HEK293 (cell line): ENCODE measurements around the gene DRC3.

Experiments
- CTCF ChIA-PET: fragments of 350-600 bp; formaldehyde crosslinking; extraction: SDS; loops from one replicate; lab custom pipeline; 2021; ENCODE audit warnings: antibody characterized with exemption; lab: Yijun Ruan, JAX
- POLR2A ChIA-PET: fragments of 300-600 bp; formaldehyde crosslinking; extraction: SDS; loops from one replicate; lab custom pipeline; 2020; ENCODE audit warnings: antibody characterized with exemption, inconsistent platforms; lab: Yijun Ruan, JAX
- H3K27ac ChIP-seq: fragments of 200-500 bp; sonication (Bioruptor generic); 2 replicates; pipeline ENCODE4 v1.5.1; 2014; ENCODE audit warnings: low read depth, low read length, control low read depth, inconsistent platforms; ENCODE audit errors: extremely low read depth
- H3K36me3 ChIP-seq, 2 experiments: fragments of 200-500 bp in 1 of 2; sonication (Bioruptor generic) in 1 of 2; 1 replicate in 1 of 2; 2 replicates in 1 of 2; pipeline ENCODE4 v1.5.1; 2014 to 2017; ENCODE audit warnings: inconsistent platforms in 2 of 2, low read length in 2 of 2; ENCODE audit not compliant: control insufficient read depth in 2 of 2, insufficient read depth in 1 of 2
- H3K4me1 ChIP-seq: fragments of 200-500 bp; sonication (Bioruptor generic); 2 replicates; pipeline ENCODE4 v1.5.1; 2014; ENCODE audit warnings: mild to moderate bottlenecking, low read length, inconsistent platforms; ENCODE audit not compliant: control insufficient read depth, insufficient read depth
- H3K4me3 ChIP-seq: 2 replicates; pipeline ENCODE4 v1.5.1; 2011; ENCODE audit warnings: low read depth, mild to moderate bottlenecking, control low read depth, low read length, moderate library complexity
- H3K9me3 ChIP-seq: fragments of 200-500 bp; sonication (Bioruptor generic); 2 replicates; pipeline ENCODE4 v1.5.1; 2014; ENCODE audit warnings: low read depth, low read length, inconsistent platforms; ENCODE audit not compliant: control insufficient read depth, insufficient read depth
- KLF16 ChIP-seq: fragments of 450-650 bp; formaldehyde crosslinking; IDR thresholded peaks from 2 replicates; pipeline ENCODE4 v1.5.1; 2017; ENCODE audit warnings: missing biosample characterization, missing genetic modification characterization
- MZF1 ChIP-seq: fragments of 450-650 bp; formaldehyde crosslinking; IDR thresholded peaks from 2 replicates; pipeline ENCODE4 v1.5.1; 2017; ENCODE audit warnings: missing biosample characterization, missing genetic modification characterization, borderline replicate concordance
- REST ChIP-seq: fragments of 450-650 bp; formaldehyde crosslinking; IDR thresholded peaks from 2 replicates; pipeline ENCODE4 v1.5.1; 2016; ENCODE audit warnings: missing biosample characterization, missing genetic modification characterization
- SCRT2 ChIP-seq: fragments of 450-650 bp; formaldehyde crosslinking; IDR thresholded peaks from 2 replicates; pipeline ENCODE4 v1.5.1; 2016; ENCODE audit warnings: missing biosample characterization, missing genetic modification characterization
- ZBTB7A ChIP-seq: fragments of 450-650 bp; formaldehyde crosslinking; IDR thresholded peaks from 2 replicates; pipeline ENCODE4 v1.5.1; 2016; ENCODE audit warnings: low read depth, missing biosample characterization, missing genetic modification characterization
- ZFP41 ChIP-seq: fragments of 450-650 bp; formaldehyde crosslinking; IDR thresholded peaks from 2 replicates; pipeline ENCODE4 v1.5.1; 2016; ENCODE audit warnings: missing biosample characterization, missing genetic modification characterization, borderline replicate concordance
- ZNF133 ChIP-seq: fragments of 450-650 bp; formaldehyde crosslinking; IDR thresholded peaks from 2 replicates; pipeline ENCODE4 v1.5.1; 2016; ENCODE audit warnings: missing biosample characterization, missing genetic modification characterization
- ZNF175 ChIP-seq: fragments of 450-650 bp; formaldehyde crosslinking; IDR thresholded peaks from 2 replicates; pipeline ENCODE4 v1.5.1; 2016; ENCODE audit warnings: missing biosample characterization, missing genetic modification characterization
- ZNF211 ChIP-seq: fragments of 450-650 bp; formaldehyde crosslinking; IDR thresholded peaks from 2 replicates; pipeline ENCODE4 v1.5.1; 2016; ENCODE audit warnings: low read depth, missing biosample characterization, missing genetic modification characterization
- ZNF37A ChIP-seq: fragments of 450-650 bp; IDR thresholded peaks from 2 replicates; pipeline ENCODE4 v1.5.1; 2018; ENCODE audit warnings: missing biosample characterization, missing genetic modification characterization
- ZNF391 ChIP-seq: fragments of 450-650 bp; formaldehyde crosslinking; IDR thresholded peaks from 2 replicates; pipeline ENCODE4 v1.5.1; 2016; ENCODE audit warnings: low read depth, missing biosample characterization, missing genetic modification characterization, borderline replicate concordance
- ZNF423 ChIP-seq: fragments of 450-650 bp; formaldehyde crosslinking; IDR thresholded peaks from 2 replicates; pipeline ENCODE4 v1.5.1; 2016; ENCODE audit warnings: missing biosample characterization, missing genetic modification characterization
- ZNF426 ChIP-seq: fragments of 450-650 bp; formaldehyde crosslinking; IDR thresholded peaks from 2 replicates; pipeline ENCODE4 v1.5.1; 2017; ENCODE audit warnings: missing biosample characterization, missing genetic modification characterization, mild to moderate bottlenecking, inconsistent platforms, moderate library complexity
- ZNF433 ChIP-seq: fragments of 450-650 bp; formaldehyde crosslinking; IDR thresholded peaks from 2 replicates; pipeline ENCODE4 v1.5.1; 2016; ENCODE audit warnings: missing biosample characterization, missing genetic modification characterization, low read depth
- ZNF521 ChIP-seq: fragments of 450-650 bp; formaldehyde crosslinking; IDR thresholded peaks from 2 replicates; pipeline ENCODE4 v1.5.1; 2017; ENCODE audit warnings: missing biosample characterization, mild to moderate bottlenecking, missing genetic modification characterization
- ZNF530 ChIP-seq: fragments of 450-650 bp; formaldehyde crosslinking; IDR thresholded peaks from 2 replicates; pipeline ENCODE4 v1.5.1; 2016; ENCODE audit warnings: low read depth, missing biosample characterization, missing genetic modification characterization
- ZNF600 ChIP-seq: fragments of 450-650 bp; formaldehyde crosslinking; IDR thresholded peaks from 2 replicates; pipeline ENCODE4 v1.5.1; 2016; ENCODE audit warnings: missing biosample characterization, missing genetic modification characterization
- ZNF664 ChIP-seq: fragments of 450-650 bp; formaldehyde crosslinking; IDR thresholded peaks from 2 replicates; pipeline ENCODE4 v1.5.1; 2016; ENCODE audit warnings: missing biosample characterization, missing genetic modification characterization
- ZNF791 ChIP-seq: fragments of 450-650 bp; formaldehyde crosslinking; IDR thresholded peaks from 2 replicates; pipeline ENCODE4 v1.5.1; 2016; ENCODE audit warnings: missing biosample characterization, missing genetic modification characterization
- TF ChIP-seq, protein P1 (sequence below): fragments of 450-650 bp; formaldehyde crosslinking; IDR thresholded peaks from 2 replicates; pipeline ENCODE4 v1.5.1; 2016; ENCODE audit warnings: missing biosample characterization, missing genetic modification characterization
- TF ChIP-seq, protein P2 (sequence below): fragments of 450-650 bp; formaldehyde crosslinking; IDR thresholded peaks from 2 replicates; pipeline ENCODE4 v1.5.1; 2016; ENCODE audit warnings: missing biosample characterization, missing genetic modification characterization

DRC3 gene

GRCh38 chr17:18009609-18010420 is 37.2 kb downstream of the DRC3 start (continued):
- TF ChIP-seq, protein P1, sequence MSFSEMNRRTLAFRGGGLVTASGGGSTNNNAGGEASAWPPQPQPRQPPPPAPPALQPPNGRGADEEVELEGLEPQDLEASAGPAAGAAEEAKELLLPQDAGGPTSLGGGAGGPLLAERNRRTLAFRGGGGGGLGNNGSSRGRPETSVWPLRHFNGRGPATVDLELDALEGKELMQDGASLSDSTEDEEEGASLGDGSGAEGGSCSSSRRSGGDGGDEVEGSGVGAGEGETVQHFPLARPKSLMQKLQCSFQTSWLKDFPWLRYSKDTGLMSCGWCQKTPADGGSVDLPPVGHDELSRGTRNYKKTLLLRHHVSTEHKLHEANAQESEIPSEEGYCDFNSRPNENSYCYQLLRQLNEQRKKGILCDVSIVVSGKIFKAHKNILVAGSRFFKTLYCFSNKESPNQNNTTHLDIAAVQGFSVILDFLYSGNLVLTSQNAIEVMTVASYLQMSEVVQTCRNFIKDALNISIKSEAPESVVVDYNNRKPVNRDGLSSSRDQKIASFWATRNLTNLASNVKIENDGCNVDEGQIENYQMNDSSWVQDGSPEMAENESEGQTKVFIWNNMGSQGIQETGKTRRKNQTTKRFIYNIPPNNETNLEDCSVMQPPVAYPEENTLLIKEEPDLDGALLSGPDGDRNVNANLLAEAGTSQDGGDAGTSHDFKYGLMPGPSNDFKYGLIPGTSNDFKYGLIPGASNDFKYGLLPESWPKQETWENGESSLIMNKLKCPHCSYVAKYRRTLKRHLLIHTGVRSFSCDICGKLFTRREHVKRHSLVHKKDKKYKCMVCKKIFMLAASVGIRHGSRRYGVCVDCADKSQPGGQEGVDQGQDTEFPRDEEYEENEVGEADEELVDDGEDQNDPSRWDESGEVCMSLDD (tag by site-specific recombination), result no peak
- TF ChIP-seq MZF1 (tag by site-specific recombination) (no peak), ZNF133 (tag by site-specific recombination) (no peak), ZNF530 (tag by site-specific recombination) (no peak), ZNF791 (tag by site-specific recombination) (no peak), ZNF175 (no peak), ZNF423 (no peak), ZNF426 (tag by site-specific recombination) (no peak), REST (tag by site-specific recombination) (no peak), ZNF37A (tag by site-specific recombination) (no peak)
- TF ChIP-seq, all 188 proteins: peak for 0

DNA sequence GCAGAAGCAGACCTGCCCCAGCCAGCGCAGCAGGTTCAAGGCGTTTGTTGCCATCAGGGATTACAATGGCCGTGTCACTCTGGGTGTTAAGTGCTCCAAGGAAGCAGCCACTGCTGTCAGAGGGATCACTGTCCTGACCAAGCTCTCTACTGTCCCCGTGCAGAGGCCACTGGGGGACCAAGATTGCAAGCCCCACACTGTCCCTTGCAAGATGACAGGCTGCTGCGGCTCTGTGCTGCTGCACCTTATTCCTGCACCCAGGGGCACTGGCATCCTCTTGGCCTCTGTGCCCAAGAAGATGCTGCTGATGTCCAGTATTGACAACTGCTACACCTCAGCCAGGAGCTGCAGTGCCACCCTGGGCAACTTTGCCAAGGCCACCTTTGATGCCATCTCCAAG is 38.6 kb downstream of the DRC3 start:
- Histone ChIP-seq H3K4me1 (no peaks in the 10 kb centered on the region), H3K27ac (no peak overlapping the region), H3K36me3 (peaks cover 4 to 38% of the 10 kb centered on the region in 2 experiments; a peak in 2 of 3 replicates), H3K9me3 (no peaks in the 10 kb centered on the region), H3K4me3 (no peak overlapping the region)
- CTCF ChIA-PET, result interaction anchor here (0.7 kb wide), 1 partner anchor 120 kb away, joined by 3 read pairs; no protein-coding TSS in a partner anchor
- TF ChIP-seq ZBTB7A (no peak), ZNF433 (no peak), ZNF521 (tag by site-specific recombination) (no peak), ZFP41 (tag by site-specific recombination) (no peak), KLF16 (tag by site-specific recombination) (no peak), SCRT2 (tag by site-specific recombination) (no peak), ZNF664 (tag by site-specific recombination) (no peak), ZNF600 (no peak), ZNF211 (tag by site-specific recombination) (no peak), ZNF391 (tag by site-specific recombination) (no peak)
- TF ChIP-seq, protein P2, sequence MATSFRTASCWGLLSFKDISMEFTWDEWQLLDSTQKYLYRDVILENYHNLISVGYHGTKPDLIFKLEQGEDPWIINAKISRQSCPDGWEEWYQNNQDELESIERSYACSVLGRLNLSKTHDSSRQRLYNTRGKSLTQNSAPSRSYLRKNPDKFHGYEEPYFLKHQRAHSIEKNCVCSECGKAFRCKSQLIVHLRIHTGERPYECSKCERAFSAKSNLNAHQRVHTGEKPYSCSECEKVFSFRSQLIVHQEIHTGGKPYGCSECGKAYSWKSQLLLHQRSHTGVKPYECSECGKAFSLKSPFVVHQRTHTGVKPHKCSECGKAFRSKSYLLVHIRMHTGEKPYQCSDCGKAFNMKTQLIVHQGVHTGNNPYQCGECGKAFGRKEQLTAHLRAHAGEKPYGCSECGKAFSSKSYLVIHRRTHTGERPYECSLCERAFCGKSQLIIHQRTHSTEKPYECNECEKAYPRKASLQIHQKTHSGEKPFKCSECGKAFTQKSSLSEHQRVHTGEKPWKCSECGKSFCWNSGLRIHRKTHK (tag by site-specific recombination), result no peak
- POLR2A ChIA-PET, result interaction anchor here (1.5 kb wide), 1 partner anchor 39 kb away, joined by 3 read pairs; the partner anchor contains the start of genes DRC3 and TOM1L2
